Embryonic facial prominence (tissue), 1 donor: ENCODE results near the gene ICOSLG.
"Not testable (repeated sequence)": the region's sequence is repeated elsewhere in the genome, so short reads cannot be mapped to it uniquely, and the experiment has no call there.

Experiments used
- DNase-seq: peaks from one replicate; pipeline ENCODE4 v3.0.0-alpha.2; 2016; ENCODE audit errors: extremely low spot score

The ICOSLG gene

DNA sequence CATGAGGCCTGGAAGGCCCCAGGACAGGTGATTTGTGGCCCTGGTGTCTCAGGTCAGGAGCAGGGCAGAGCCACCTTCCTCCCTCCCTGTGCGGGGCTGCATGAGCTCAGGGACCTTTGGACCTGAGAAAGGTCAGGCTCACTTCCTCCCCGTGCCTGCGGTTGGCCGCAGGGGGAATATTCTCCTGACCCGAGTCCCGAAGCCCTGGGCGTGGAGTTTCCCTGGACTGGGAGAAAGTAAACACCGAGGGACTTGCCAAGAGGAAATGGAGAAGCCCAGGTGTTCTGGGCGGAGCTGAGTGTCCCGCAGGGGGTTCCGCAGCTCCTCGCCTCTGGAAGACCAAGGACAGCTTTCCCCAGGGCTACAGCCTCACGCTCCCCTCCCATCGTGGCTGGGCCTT lies 64.6 kb downstream of the ICOSLG start:
- not testable (repeated sequence) for DNase-seq

DNA sequence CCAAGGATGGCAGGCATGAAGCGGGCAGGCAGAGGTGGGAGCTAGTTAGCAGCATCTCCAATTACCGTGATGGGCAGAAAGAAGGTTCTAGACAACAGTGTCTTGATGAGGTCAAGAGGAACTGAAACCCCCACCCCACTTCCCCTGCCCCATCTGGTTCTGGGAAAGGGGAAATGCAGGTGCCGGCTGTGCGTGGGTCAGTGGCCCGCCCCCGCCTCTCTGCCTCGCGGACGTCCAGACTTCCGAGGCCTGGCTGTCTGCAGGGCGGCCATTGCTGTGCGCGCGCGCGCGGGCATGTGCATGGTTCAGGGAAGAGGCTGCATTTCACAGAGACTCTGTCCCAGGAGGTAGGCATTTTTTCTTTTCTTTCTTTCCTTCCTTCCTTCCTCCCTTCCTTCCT lies 65.6 kb downstream of the ICOSLG start:
- not testable (repeated sequence) for DNase-seq
